A549 (cell line): ENCODE results near the gene ALDH2.

Experiments
- CHD4 ChIP-seq: fragments of 200-600 bp; sonication (generic); IDR thresholded peaks from 2 replicates; pipeline ENCODE4 v1.6.1; 2016; ENCODE audit warnings: antibody characterized with exemption, mild to moderate bottlenecking, borderline replicate concordance
- EP300 ChIP-seq, 2 experiments: fragments of >200 bp; sonication (Bioruptor Twin); formaldehyde crosslinking; IDR thresholded peaks; 2 replicates in 1 of 2; 3 replicates in 1 of 2; pipeline ENCODE4 v1.6.1; 2016 to 2017
- MAZ ChIP-seq: fragments of 150-350 bp; IDR thresholded peaks from 2 replicates; pipeline ENCODE4 v1.6.1; 2014; ENCODE audit warnings: antibody characterized with exemption, low read depth, low read length, borderline replicate concordance
- PHF8 ChIP-seq: fragments of 200-600 bp; sonication (generic); IDR thresholded peaks from 2 replicates; pipeline ENCODE4 v1.6.1; 2016; ENCODE audit warnings: low read depth, mild to moderate bottlenecking, antibody characterized with exemption, moderate library complexity, borderline replicate concordance
- POLR2A ChIP-seq: IDR thresholded peaks from 2 replicates; pipeline ENCODE4 v1.6.1; 2012; ENCODE audit warnings: mild to moderate bottlenecking, low read length
- RAD21 ChIP-seq, 2 experiments: fragments of >200 bp in 1 of 2; sonication (Bioruptor Twin) in 1 of 2; formaldehyde crosslinking in 1 of 2; IDR thresholded peaks in 1 of 2; conservative IDR thresholded peaks in 1 of 2; 2 replicates in 1 of 2; 3 replicates in 1 of 2; pipeline ENCODE4 v1.6.1; 2012 to 2018; ENCODE audit warnings: inconsistent platforms in 1 of 2
- RNF2 ChIP-seq: fragments of 200-600 bp; sonication (generic); IDR thresholded peaks from 2 replicates; pipeline ENCODE4 v1.6.1; 2016; ENCODE audit warnings: low read depth, mild to moderate bottlenecking, antibody characterized with exemption, moderate library complexity, borderline replicate concordance
- SMC3 ChIP-seq: fragments of >200 bp; sonication (Bioruptor Twin); formaldehyde crosslinking; IDR thresholded peaks from 3 replicates; pipeline ENCODE4 v1.6.1; 2018; ENCODE audit warnings: inconsistent platforms
- TF ChIP-seq, protein P1 (sequence below): fragments of >200 bp; sonication (Bioruptor Twin); formaldehyde crosslinking; IDR thresholded peaks from 3 replicates; pipeline ENCODE4 v1.5.1; 2016
- TF ChIP-seq, protein P2 (sequence below): fragments of 200-600 bp; sonication (generic); IDR thresholded peaks from 2 replicates; pipeline ENCODE4 v1.6.1; 2016; ENCODE audit warnings: antibody characterized with exemption, mild to moderate bottlenecking, moderate library complexity
- TF ChIP-seq, protein P3 (sequence below): IDR thresholded peaks from 2 replicates; pipeline ENCODE4 v1.6.1; 2012

DNA sequence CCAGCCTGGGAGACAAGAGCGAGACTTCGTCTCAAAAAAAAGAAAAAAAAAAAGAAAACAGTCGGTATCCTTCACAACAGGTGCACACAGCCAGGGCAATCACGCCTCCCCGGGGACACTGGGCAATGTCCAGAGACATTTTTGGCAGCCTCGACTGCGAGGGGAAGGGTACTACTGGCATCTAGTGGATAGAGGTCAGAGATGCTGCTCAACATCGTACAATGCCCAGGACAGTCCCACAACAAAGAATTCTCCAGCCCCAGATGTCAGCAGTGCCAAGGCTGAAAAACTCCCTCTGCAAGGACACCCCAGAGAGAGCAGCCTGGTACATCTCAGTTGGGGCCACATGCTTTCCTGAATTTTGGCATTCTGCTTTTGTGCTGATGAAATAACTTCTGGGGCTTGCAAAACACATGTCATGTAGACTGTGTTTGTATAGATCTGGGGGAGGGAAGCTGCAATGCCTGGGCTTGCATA is 21.5 kb downstream of the ALDH2 start:
- no peak for TF ChIP-seq CHD4
- TF ChIP-seq POLR2A = no peak
- TF ChIP-seq EP300 (IDR thresholded peaks at IDR 0.05) = no peak
- TF ChIP-seq, protein P1, sequence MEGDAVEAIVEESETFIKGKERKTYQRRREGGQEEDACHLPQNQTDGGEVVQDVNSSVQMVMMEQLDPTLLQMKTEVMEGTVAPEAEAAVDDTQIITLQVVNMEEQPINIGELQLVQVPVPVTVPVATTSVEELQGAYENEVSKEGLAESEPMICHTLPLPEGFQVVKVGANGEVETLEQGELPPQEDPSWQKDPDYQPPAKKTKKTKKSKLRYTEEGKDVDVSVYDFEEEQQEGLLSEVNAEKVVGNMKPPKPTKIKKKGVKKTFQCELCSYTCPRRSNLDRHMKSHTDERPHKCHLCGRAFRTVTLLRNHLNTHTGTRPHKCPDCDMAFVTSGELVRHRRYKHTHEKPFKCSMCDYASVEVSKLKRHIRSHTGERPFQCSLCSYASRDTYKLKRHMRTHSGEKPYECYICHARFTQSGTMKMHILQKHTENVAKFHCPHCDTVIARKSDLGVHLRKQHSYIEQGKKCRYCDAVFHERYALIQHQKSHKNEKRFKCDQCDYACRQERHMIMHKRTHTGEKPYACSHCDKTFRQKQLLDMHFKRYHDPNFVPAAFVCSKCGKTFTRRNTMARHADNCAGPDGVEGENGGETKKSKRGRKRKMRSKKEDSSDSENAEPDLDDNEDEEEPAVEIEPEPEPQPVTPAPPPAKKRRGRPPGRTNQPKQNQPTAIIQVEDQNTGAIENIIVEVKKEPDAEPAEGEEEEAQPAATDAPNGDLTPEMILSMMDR = peak; percentile 56
- TF ChIP-seq SMC3 = peak; percentile 61; the same call in 2 of the 3 replicates
- TF ChIP-seq, protein P2, sequence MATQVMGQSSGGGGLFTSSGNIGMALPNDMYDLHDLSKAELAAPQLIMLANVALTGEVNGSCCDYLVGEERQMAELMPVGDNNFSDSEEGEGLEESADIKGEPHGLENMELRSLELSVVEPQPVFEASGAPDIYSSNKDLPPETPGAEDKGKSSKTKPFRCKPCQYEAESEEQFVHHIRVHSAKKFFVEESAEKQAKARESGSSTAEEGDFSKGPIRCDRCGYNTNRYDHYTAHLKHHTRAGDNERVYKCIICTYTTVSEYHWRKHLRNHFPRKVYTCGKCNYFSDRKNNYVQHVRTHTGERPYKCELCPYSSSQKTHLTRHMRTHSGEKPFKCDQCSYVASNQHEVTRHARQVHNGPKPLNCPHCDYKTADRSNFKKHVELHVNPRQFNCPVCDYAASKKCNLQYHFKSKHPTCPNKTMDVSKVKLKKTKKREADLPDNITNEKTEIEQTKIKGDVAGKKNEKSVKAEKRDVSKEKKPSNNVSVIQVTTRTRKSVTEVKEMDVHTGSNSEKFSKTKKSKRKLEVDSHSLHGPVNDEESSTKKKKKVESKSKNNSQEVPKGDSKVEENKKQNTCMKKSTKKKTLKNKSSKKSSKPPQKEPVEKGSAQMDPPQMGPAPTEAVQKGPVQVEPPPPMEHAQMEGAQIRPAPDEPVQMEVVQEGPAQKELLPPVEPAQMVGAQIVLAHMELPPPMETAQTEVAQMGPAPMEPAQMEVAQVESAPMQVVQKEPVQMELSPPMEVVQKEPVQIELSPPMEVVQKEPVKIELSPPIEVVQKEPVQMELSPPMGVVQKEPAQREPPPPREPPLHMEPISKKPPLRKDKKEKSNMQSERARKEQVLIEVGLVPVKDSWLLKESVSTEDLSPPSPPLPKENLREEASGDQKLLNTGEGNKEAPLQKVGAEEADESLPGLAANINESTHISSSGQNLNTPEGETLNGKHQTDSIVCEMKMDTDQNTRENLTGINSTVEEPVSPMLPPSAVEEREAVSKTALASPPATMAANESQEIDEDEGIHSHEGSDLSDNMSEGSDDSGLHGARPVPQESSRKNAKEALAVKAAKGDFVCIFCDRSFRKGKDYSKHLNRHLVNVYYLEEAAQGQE = no peak
- no peak for TF ChIP-seq PHF8
- no peak for TF ChIP-seq MAZ
- TF ChIP-seq RAD21 (conservative IDR thresholded peaks at IDR 0.05 in 1 of 2, IDR thresholded peaks at IDR 0.05 in 1 of 2) = peak; percentile 74 to 78
- TF ChIP-seq, protein P3, sequence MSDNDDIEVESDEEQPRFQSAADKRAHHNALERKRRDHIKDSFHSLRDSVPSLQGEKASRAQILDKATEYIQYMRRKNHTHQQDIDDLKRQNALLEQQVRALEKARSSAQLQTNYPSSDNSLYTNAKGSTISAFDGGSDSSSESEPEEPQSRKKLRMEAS = no peak
- no peak for TF ChIP-seq RNF2
